Activated T-helper 1 cell treated with anti-CD3 and anti-CD28 coated beads, Interleukin-12 subunit alpha, Interleukin-12 subunit beta, Interleukin-2, Interleukin-4 antibody, amounts not matched to agents 30 ng/mL and 10 ng/mL and 1 ng/mL, durations not matched to agents 14 hours and 24 hours and 36 hours (primary cell): ENCODE measurements around the gene PPP3CA. TPM values are rescaled to one million over a fixed set of nuclear protein-coding genes. Genes with fewer than 3 reads are reported as not detected.
"Not testable (repeated sequence)": the region's sequence is repeated elsewhere in the genome, so short reads cannot be mapped to it uniquely, and the experiment has no call there.

Experiments
- DNase-seq: peaks from one replicate; pipeline ENCODE4 v3.0.0; 2021; ENCODE audit warnings: low spot score
- H3K27ac Mint-ChIP-seq: one replicate; pipeline ENCODE4 v1.8.0; 2021; ENCODE audit warnings: mild to moderate bottlenecking, mixed read lengths
- H3K27me3 Mint-ChIP-seq: one replicate; pipeline ENCODE4 v1.8.0; 2022; ENCODE audit warnings: mild to moderate bottlenecking, moderate library complexity, mixed read lengths; ENCODE audit not compliant: insufficient read depth
- H3K36me3 Mint-ChIP-seq: one replicate; pipeline ENCODE4 v1.8.0; 2021; ENCODE audit warnings: low read depth, mixed read lengths
- H3K4me1 Mint-ChIP-seq: one replicate; pipeline ENCODE4 v1.8.0; 2021; ENCODE audit warnings: low read depth, mixed read lengths
- H3K4me3 Mint-ChIP-seq: one replicate; pipeline ENCODE4 v1.8.0; 2021; ENCODE audit warnings: mild to moderate bottlenecking, moderate library complexity, mixed read lengths
- H3K9me3 Mint-ChIP-seq: one replicate; pipeline ENCODE4 v1.8.0; 2021; ENCODE audit warnings: mixed read lengths
- intact Hi-C: fragments of 100-400 bp; cut with micrococcal nuclease; formaldehyde crosslinking; loops from one replicate; pipeline ENCODE4 v1.15.1; 2024
- total RNA-seq: library from RNA; stranded (reverse); gene quantifications from 2 replicates; pipeline ENCODE4 v1.2.3, GENCODE V29; 2022

The PPP3CA gene
- total RNA-seq, 1 donor from 2014 or later, result 11.3 TPM

- Mint-ChIP-seq H3K4me1 (peaks cover 2% of the 10 kb centered on the region), H3K27ac (no peak overlapping the region), H3K9me3 (peaks cover 4% of the 10 kb centered on the region), H3K4me3 (no peak overlapping the region), H3K36me3 (no peaks in the 10 kb centered on the region), H3K27me3 (peaks cover 3% of the 10 kb centered on the region)
- no peak for DNase-seq
- intact Hi-C loops, result no loop called here
Measured at GRCh38 chr4:101148551-101148950, 198.8 kb downstream of the PPP3CA start.

- no peak for DNase-seq
- intact Hi-C loops, result no loop called here
- H3K27ac Mint-ChIP-seq, result no peak overlapping the region
- no peak overlapping the region for H3K4me3 Mint-ChIP-seq
- no peaks in the 10 kb centered on the region for H3K36me3 Mint-ChIP-seq
- peaks cover 4% of the 10 kb centered on the region for H3K9me3 Mint-ChIP-seq
- peaks cover 5% of the 10 kb centered on the region for H3K4me1 Mint-ChIP-seq
- peaks cover 3% of the 10 kb centered on the region for H3K27me3 Mint-ChIP-seq
Measured at GRCh38 chr4:101147283-101147682, 200.0 kb downstream of the PPP3CA start.

DNA sequence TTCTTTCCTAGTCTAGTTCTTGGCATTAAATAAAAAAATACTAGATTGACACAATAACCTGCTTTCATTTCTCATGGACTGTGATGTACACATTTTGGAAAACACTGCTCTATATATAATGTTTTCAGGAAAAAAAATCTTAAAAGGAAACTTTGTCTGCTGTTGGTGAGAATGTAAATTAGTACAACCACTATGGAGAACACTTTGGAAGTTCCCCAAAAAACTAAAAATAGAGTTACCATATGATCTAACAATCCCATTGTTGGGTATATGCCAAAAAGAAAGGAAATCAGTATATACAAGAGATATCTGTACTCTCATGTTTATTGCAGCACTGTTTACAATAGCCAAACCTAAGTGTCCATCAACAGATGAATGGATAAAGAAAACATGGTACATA, 202.3 kb downstream of the PPP3CA start:
- Mint-ChIP-seq H3K36me3 (peaks cover 4% of the 10 kb centered on the region), H3K27ac (no peak overlapping the region), H3K4me1 (peaks cover 5% of the 10 kb centered on the region), H3K27me3 (peaks cover 3% of the 10 kb centered on the region), H3K9me3 (peaks cover 4% of the 10 kb centered on the region), H3K4me3 (no peak overlapping the region)
- DNase-seq, result no peak
- intact Hi-C loops, result no loop called here

- no peak for DNase-seq
- Mint-ChIP-seq H3K27me3 (peaks cover 3% of the 10 kb centered on the region), H3K4me3 (no peak overlapping the region), H3K36me3 (peaks cover 4% of the 10 kb centered on the region), H3K9me3 (peaks cover 4% of the 10 kb centered on the region), H3K27ac (no peak overlapping the region), H3K4me1 (peaks cover 5% of the 10 kb centered on the region)
- intact Hi-C loops, result no loop called here
Measured at GRCh38 chr4:101142259-101142658, 205.1 kb downstream of the PPP3CA start.

DNA sequence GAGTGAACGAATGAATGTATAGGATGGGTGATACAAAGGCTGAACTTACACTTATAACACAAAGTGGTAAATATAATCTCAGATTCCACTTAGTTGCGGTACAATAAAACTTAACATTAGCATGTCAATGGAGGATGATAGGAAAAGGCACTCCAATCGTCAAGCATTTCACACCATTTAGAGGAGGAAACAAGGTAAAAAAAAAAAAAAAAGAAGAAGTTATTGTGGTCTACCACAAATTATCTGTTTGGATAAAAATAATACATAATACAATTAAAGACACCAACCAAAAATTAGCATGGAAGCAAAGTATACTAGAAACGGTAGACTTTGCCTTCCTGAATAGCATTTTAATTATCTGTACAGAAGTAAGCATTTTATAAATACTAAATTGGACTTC, 205.5 kb downstream of the PPP3CA start:
- Mint-ChIP-seq H3K4me3 (no peak overlapping the region), H3K27ac (no peak overlapping the region), H3K36me3 (peaks cover 4% of the 10 kb centered on the region), H3K9me3 (peaks cover 4% of the 10 kb centered on the region), H3K27me3 (peaks cover 3% of the 10 kb centered on the region), H3K4me1 (peaks cover 5% of the 10 kb centered on the region)
- no peak for DNase-seq
- intact Hi-C loops, result no loop called here

- Mint-ChIP-seq H3K36me3 (peaks cover 4% of the 10 kb centered on the region), H3K9me3 (peaks cover 4% of the 10 kb centered on the region), H3K27me3 (peaks cover 3% of the 10 kb centered on the region), H3K4me3 (no peak overlapping the region), H3K27ac (no peak overlapping the region), H3K4me1 (peaks cover 5% of the 10 kb centered on the region)
- intact Hi-C loops, result no loop called here
- DNase-seq, result no peak
Measured at GRCh38 chr4:101141230-101141629, 206.1 kb downstream of the PPP3CA start.

DNA sequence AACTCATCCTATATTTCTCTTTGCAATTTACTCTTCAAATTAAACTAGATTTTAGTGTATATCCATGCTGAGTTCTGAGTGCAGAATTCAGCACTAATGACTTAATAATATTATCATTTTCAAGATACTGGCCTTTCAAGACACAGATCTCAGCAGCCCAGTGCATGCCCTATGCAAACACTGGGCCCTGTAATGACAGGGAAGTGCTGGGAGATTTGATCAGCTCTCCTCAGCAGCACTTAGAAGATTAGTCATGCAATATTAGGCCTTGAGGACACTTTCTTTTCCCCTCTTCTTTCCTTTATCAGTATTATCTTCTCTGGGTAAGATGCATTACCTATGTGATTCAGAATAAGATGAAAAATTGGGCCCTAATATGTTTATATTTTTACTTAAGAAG, 207.1 kb downstream of the PPP3CA start:
- Mint-ChIP-seq H3K4me3 (no peak overlapping the region), H3K4me1 (peaks cover 15% of the 10 kb centered on the region), H3K36me3 (peaks cover 4% of the 10 kb centered on the region), H3K27ac (no peak overlapping the region), H3K27me3 (peaks cover 1% of the 10 kb centered on the region), H3K9me3 (peaks cover 1% of the 10 kb centered on the region)
- DNase-seq, result no peak
- intact Hi-C loops, result no loop called here

- H3K27me3 Mint-ChIP-seq, result no peaks in the 10 kb centered on the region
- H3K4me3 Mint-ChIP-seq, result no peak overlapping the region
- H3K9me3 Mint-ChIP-seq, result peaks cover 14% of the 10 kb centered on the region
- no peak for DNase-seq
- intact Hi-C loops, result no loop called here
- H3K27ac Mint-ChIP-seq, result no peak overlapping the region
- H3K4me1 Mint-ChIP-seq, result peaks cover 10% of the 10 kb centered on the region
- peaks cover 4% of the 10 kb centered on the region for H3K36me3 Mint-ChIP-seq
Measured at GRCh38 chr4:101136373-101137370, 210.7 kb downstream of the PPP3CA start.

DNA sequence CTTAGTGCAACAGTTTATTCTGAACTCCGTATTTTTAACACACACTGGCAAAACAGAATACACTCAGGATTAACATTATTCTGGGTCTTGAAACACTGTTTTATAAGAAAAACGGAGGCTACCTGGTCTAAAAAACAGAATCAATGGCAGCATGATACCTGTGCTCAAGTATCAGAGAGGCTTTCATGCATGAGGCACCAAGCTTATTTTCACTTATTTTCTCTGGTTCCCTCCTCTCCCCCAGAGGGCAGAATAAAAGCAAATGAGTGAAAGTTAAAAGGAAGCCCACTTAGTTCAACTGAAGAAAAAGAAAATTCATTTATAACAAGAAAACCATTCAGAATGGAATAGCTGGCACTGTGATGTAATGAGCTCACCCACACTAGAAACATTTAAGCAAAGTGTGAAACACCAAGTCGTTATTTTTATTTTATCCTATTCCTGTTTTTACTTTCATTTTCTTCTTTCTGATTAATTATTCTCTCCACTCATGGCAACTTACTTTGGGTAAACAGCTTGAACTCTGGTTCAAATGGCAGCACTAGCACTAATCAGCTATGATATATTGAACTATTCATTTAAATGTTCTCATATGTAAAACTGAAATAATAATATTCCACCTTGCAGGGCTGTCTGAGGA, 211.8 kb downstream of the PPP3CA start:
- intact Hi-C loops, result no loop called here
- Mint-ChIP-seq H3K4me1 (peaks cover 10% of the 10 kb centered on the region), H3K27ac (no peak overlapping the region), H3K9me3 (peaks cover 14% of the 10 kb centered on the region), H3K4me3 (no peak overlapping the region), H3K27me3 (no peaks in the 10 kb centered on the region), H3K36me3 (no peaks in the 10 kb centered on the region)
- no peak for DNase-seq

- H3K27ac Mint-ChIP-seq, H3K36me3 Mint-ChIP-seq, DNase-seq, H3K4me3 Mint-ChIP-seq, H3K27me3 Mint-ChIP-seq, H3K4me1 Mint-ChIP-seq, intact Hi-C loops: not testable (repeated sequence)
- H3K9me3 Mint-ChIP-seq, result peaks cover 21% of the 10 kb centered on the region
Measured at GRCh38 chr4:101131058-101131457, 216.3 kb downstream of the PPP3CA start.

- H3K27ac Mint-ChIP-seq, H3K4me3 Mint-ChIP-seq, DNase-seq, H3K27me3 Mint-ChIP-seq, intact Hi-C loops, H3K4me1 Mint-ChIP-seq, H3K36me3 Mint-ChIP-seq: not testable (repeated sequence)
- peaks cover 21% of the 10 kb centered on the region for H3K9me3 Mint-ChIP-seq
Measured at GRCh38 chr4:101128898-101129297, 218.4 kb downstream of the PPP3CA start.

DNA sequence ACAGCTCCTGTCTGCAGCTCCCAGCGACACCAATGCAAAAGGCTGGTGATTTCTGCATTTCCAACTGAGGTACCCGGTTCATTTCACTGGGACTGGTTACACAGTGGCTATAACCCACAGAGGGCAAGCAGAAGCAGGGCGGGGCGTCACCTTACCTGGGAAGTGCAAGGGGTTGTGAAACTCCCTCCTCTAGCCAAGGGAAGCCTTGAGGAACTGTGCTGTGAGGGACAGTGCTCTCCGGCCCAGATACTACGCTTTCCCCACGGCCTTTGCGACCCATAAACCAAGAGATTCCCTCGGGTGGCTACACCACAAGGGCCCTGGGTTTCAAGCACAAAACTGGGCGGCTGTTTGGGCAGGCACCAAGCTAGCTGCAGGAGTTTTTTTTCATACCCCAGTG, 218.9 kb downstream of the PPP3CA start:
- Mint-ChIP-seq H3K4me3 (no peak overlapping the region), H3K4me1 (peaks cover 6% of the 10 kb centered on the region), H3K27ac (no peak overlapping the region), H3K36me3 (peaks cover 2% of the 10 kb centered on the region), H3K27me3 (no peaks in the 10 kb centered on the region), H3K9me3 (peaks cover 21% of the 10 kb centered on the region)
- intact Hi-C loops, result no loop called here
- DNase-seq, result no peak

DNA sequence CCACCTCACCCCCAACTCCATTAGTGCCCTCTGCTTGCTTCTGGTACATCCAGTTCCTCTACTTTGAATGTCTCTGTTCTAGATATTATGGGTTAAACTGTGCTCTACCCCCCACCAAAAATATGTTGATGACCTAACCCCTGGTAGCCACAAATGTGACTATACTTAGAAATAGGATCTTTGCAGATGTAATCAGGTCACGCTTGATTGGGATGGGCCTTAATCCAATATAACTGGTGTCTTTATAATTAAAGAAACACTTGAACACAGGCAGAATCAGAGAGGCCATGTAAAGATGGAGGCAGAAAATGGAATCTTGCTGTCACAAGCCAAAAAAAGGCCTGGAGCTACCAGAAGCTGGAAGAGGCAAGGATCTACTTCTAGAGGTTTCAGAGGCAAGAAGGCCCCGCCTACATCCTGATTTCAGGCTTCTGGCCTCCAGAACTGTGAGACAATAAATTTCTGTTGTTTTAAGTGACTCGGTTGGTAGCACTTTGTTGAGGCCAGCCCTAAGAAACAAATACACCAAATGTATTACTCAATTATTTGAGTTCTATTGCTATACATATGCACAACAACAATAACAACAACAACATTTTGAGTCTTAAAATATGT, 220.0 kb downstream of the PPP3CA start:
- intact Hi-C loops, result no loop called here
- DNase-seq, result no peak
- H3K9me3 Mint-ChIP-seq, result peaks cover 12% of the 10 kb centered on the region
- H3K27ac Mint-ChIP-seq, result no peak overlapping the region
- no peaks in the 10 kb centered on the region for H3K27me3 Mint-ChIP-seq
- peaks cover 6% of the 10 kb centered on the region for H3K4me1 Mint-ChIP-seq
- no peak overlapping the region for H3K4me3 Mint-ChIP-seq
- H3K36me3 Mint-ChIP-seq, result peaks cover 2% of the 10 kb centered on the region
